ENCODE results near the gene DIO2.

GRCh38 chr14:80188571-80188970 lies 22.7 kb downstream of the DIO2 start:
- TF ChIP-seq CTCF (IDR thresholded peaks at IDR 0.05) (no peak), POLR2A (IDR thresholded peaks at IDR 0.05) (no peak)
